Dendritic cell treated with granulocyte-macrophage colony-stimulating factor and Interleukin-4, amounts not matched to agents 40 ng/mL and 50 ng/mL, for 4 days (primary cell): Measurements from ENCODE around the gene MAPKAP1.

Experiments used
- H3K27ac Mint-ChIP-seq: one replicate; pipeline ENCODE4 v1.8.0; 2022; ENCODE audit warnings: mild to moderate bottlenecking, mixed read lengths
- H3K27me3 Mint-ChIP-seq: one replicate; pipeline ENCODE4 v1.8.0; 2022; ENCODE audit warnings: mild to moderate bottlenecking, mixed read lengths
- H3K36me3 Mint-ChIP-seq: one replicate; pipeline ENCODE4 v1.8.0; 2022; ENCODE audit warnings: low read depth, mixed read lengths
- H3K4me1 Mint-ChIP-seq: one replicate; pipeline ENCODE4 v1.8.0; 2022; ENCODE audit warnings: low read depth, mixed read lengths
- H3K4me3 Mint-ChIP-seq: one replicate; pipeline ENCODE4 v1.8.0; 2022; ENCODE audit warnings: mild to moderate bottlenecking, moderate library complexity, mixed read lengths
- H3K9me3 Mint-ChIP-seq: one replicate; pipeline ENCODE4 v1.8.0; 2022; ENCODE audit warnings: mixed read lengths
- intact Hi-C: fragments of 100-400 bp; cut with micrococcal nuclease; formaldehyde crosslinking; loops from one replicate; pipeline ENCODE4 v1.15.0; 2022

Gene MAPKAP1

GRCh38 chr9:125680445-125680844, 26.6 kb downstream of the MAPKAP1 start:
- Mint-ChIP-seq H3K9me3 (no peaks in the 10 kb centered on the region), H3K27ac (no peak overlapping the region), H3K4me1 (peaks cover 24% of the 10 kb centered on the region), H3K36me3 (peaks cover 31% of the 10 kb centered on the region), H3K4me3 (no peak overlapping the region), H3K27me3 (no peaks in the 10 kb centered on the region)
- intact Hi-C loops = no loop called here

- Mint-ChIP-seq H3K4me3 (no peak overlapping the region), H3K4me1 (peaks cover 17% of the 10 kb centered on the region), H3K27ac (no peak overlapping the region), H3K36me3 (peaks cover 23% of the 10 kb centered on the region), H3K9me3 (no peaks in the 10 kb centered on the region), H3K27me3 (no peaks in the 10 kb centered on the region)
- intact Hi-C loops = no loop called here
Measured at GRCh38 chr9:125679597-125680189, 27.3 kb downstream of the MAPKAP1 start.

- Mint-ChIP-seq H3K4me3 (no peak overlapping the region), H3K36me3 (peaks cover 25% of the 10 kb centered on the region), H3K9me3 (no peaks in the 10 kb centered on the region), H3K27ac (no peak overlapping the region), H3K4me1 (peaks cover 6% of the 10 kb centered on the region), H3K27me3 (no peaks in the 10 kb centered on the region)
- intact Hi-C loops = no loop called here
Measured at GRCh38 chr9:125674981-125675973, 31.7 kb downstream of the MAPKAP1 start.

GRCh38 chr9:125672876-125673275, 34.1 kb downstream of the MAPKAP1 start:
- H3K27ac Mint-ChIP-seq = no peak overlapping the region
- H3K4me1 Mint-ChIP-seq = no peaks in the 10 kb centered on the region
- intact Hi-C loops = no loop called here
- no peaks in the 10 kb centered on the region for H3K9me3 Mint-ChIP-seq
- no peak overlapping the region for H3K4me3 Mint-ChIP-seq
- peaks cover 36% of the 10 kb centered on the region for H3K36me3 Mint-ChIP-seq
- no peaks in the 10 kb centered on the region for H3K27me3 Mint-ChIP-seq

- peaks cover 30% of the 10 kb centered on the region for H3K36me3 Mint-ChIP-seq
- H3K9me3 Mint-ChIP-seq = no peaks in the 10 kb centered on the region
- intact Hi-C loops = no loop called here
- no peak overlapping the region for H3K4me3 Mint-ChIP-seq
- peak overlapping the region; percentile 75 for H3K27ac Mint-ChIP-seq
- no peaks in the 10 kb centered on the region for H3K27me3 Mint-ChIP-seq
- H3K4me1 Mint-ChIP-seq = peaks cover 8% of the 10 kb centered on the region
Measured at GRCh38 chr9:125663127-125663526, 43.9 kb downstream of the MAPKAP1 start.

GRCh38 chr9:125660557-125660956, 46.5 kb downstream of the MAPKAP1 start:
- intact Hi-C loops = no loop called here
- H3K27ac Mint-ChIP-seq = no peak overlapping the region
- peaks cover 14% of the 10 kb centered on the region for H3K4me1 Mint-ChIP-seq
- H3K36me3 Mint-ChIP-seq = peaks cover 23% of the 10 kb centered on the region
- H3K4me3 Mint-ChIP-seq = no peak overlapping the region
- H3K9me3 Mint-ChIP-seq = no peaks in the 10 kb centered on the region
- H3K27me3 Mint-ChIP-seq = no peaks in the 10 kb centered on the region

GRCh38 chr9:125659954-125660353, 47.1 kb downstream of the MAPKAP1 start:
- intact Hi-C loops = no loop called here
- peaks cover 17% of the 10 kb centered on the region for H3K36me3 Mint-ChIP-seq

GRCh38 chr9:125659201-125659840, 47.7 kb downstream of the MAPKAP1 start:
- Mint-ChIP-seq H3K4me3 (no peak overlapping the region), H3K36me3 (peaks cover 15% of the 10 kb centered on the region), H3K4me1 (peaks cover 15% of the 10 kb centered on the region), H3K27me3 (no peaks in the 10 kb centered on the region), H3K9me3 (no peaks in the 10 kb centered on the region), H3K27ac (no peak overlapping the region)
- intact Hi-C loops = no loop called here

More at GRCh38 chr9:125659954-125660353, 47.1 kb downstream of the MAPKAP1 start:
- Mint-ChIP-seq H3K27me3 (no peaks in the 10 kb centered on the region), H3K27ac (no peak overlapping the region), H3K9me3 (no peaks in the 10 kb centered on the region), H3K4me1 (peaks cover 14% of the 10 kb centered on the region), H3K4me3 (no peak overlapping the region)

GRCh38 chr9:125656560-125656959, 50.4 kb downstream of the MAPKAP1 start:
- Mint-ChIP-seq H3K27ac (no peak overlapping the region), H3K9me3 (no peaks in the 10 kb centered on the region), H3K4me1 (peaks cover 33% of the 10 kb centered on the region), H3K4me3 (no peak overlapping the region), H3K36me3 (peaks cover 15% of the 10 kb centered on the region), H3K27me3 (no peaks in the 10 kb centered on the region)
- intact Hi-C loops = no loop called here

GRCh38 chr9:125655691-125656410, 51.2 kb downstream of the MAPKAP1 start:
- Mint-ChIP-seq H3K27ac (no peak overlapping the region), H3K4me1 (peaks cover 40% of the 10 kb centered on the region), H3K9me3 (no peaks in the 10 kb centered on the region), H3K27me3 (no peaks in the 10 kb centered on the region), H3K4me3 (no peak overlapping the region), H3K36me3 (peaks cover 15% of the 10 kb centered on the region)
- intact Hi-C loops = no loop called here

- Mint-ChIP-seq H3K9me3 (no peaks in the 10 kb centered on the region), H3K36me3 (peaks cover 15% of the 10 kb centered on the region), H3K27ac (no peak overlapping the region), H3K4me3 (no peak overlapping the region), H3K27me3 (no peaks in the 10 kb centered on the region), H3K4me1 (peaks cover 47% of the 10 kb centered on the region)
- intact Hi-C loops = no loop called here
Measured at GRCh38 chr9:125655066-125655633, 51.9 kb downstream of the MAPKAP1 start.

GRCh38 chr9:125654121-125654520, 52.9 kb downstream of the MAPKAP1 start:
- Mint-ChIP-seq H3K4me1 (peaks cover 58% of the 10 kb centered on the region), H3K4me3 (no peak overlapping the region), H3K9me3 (no peaks in the 10 kb centered on the region), H3K27ac (peak overlapping the region; percentile 90), H3K36me3 (peaks cover 15% of the 10 kb centered on the region), H3K27me3 (no peaks in the 10 kb centered on the region)
- intact Hi-C loops = loop anchor here (5.0 kb wide), 1 partner anchor 108 kb away; no protein-coding TSS in a partner anchor

GRCh38 chr9:125653325-125653724, 53.7 kb downstream of the MAPKAP1 start:
- intact Hi-C loops = loop anchor here (5.0 kb wide), 1 partner anchor 109 kb away; no protein-coding TSS in a partner anchor
- H3K9me3 Mint-ChIP-seq = no peaks in the 10 kb centered on the region
- H3K4me3 Mint-ChIP-seq = no peak overlapping the region
- peaks cover 15% of the 10 kb centered on the region for H3K36me3 Mint-ChIP-seq
- peak overlapping the region; percentile 90 for H3K27ac Mint-ChIP-seq
- H3K4me1 Mint-ChIP-seq = peaks cover 63% of the 10 kb centered on the region
- H3K27me3 Mint-ChIP-seq = no peaks in the 10 kb centered on the region
